ENCODE data around the gene TMEM178B.

The TMEM178B gene

GRCh38 chr7:141439776-141440175 lies 365.9 kb downstream of the TMEM178B start:
- no peaks in the 10 kb centered on the region for H3K27me3 ChIP-seq (ENCODE audit: insufficient read depth, low read depth)
- no peak overlapping the region for H3K4me2 ChIP-seq
- no peak overlapping the region for H3K9ac ChIP-seq
- no peak overlapping the region for H3K27ac ChIP-seq
- no peaks in the 10 kb centered on the region for H3K36me3 ChIP-seq (ENCODE audit: insufficient read depth)
- TF ChIP-seq, protein P1, sequence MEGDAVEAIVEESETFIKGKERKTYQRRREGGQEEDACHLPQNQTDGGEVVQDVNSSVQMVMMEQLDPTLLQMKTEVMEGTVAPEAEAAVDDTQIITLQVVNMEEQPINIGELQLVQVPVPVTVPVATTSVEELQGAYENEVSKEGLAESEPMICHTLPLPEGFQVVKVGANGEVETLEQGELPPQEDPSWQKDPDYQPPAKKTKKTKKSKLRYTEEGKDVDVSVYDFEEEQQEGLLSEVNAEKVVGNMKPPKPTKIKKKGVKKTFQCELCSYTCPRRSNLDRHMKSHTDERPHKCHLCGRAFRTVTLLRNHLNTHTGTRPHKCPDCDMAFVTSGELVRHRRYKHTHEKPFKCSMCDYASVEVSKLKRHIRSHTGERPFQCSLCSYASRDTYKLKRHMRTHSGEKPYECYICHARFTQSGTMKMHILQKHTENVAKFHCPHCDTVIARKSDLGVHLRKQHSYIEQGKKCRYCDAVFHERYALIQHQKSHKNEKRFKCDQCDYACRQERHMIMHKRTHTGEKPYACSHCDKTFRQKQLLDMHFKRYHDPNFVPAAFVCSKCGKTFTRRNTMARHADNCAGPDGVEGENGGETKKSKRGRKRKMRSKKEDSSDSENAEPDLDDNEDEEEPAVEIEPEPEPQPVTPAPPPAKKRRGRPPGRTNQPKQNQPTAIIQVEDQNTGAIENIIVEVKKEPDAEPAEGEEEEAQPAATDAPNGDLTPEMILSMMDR (conservative IDR thresholded peaks at IDR 0.05; ENCODE audit: low read depth, low read length) = no peak
- no peak overlapping the region for H2AFZ ChIP-seq (ENCODE audit: low read depth)
- H3K79me2 ChIP-seq (ENCODE audit: insufficient read depth, low read depth) = no peaks in the 10 kb centered on the region
- no peak overlapping the region for H3K4me3 ChIP-seq (IDR thresholded peaks at IDR 0.05; ENCODE audit: insufficient read depth, low read depth, low read length)
- H4K20me1 ChIP-seq (ENCODE audit: insufficient read depth) = no peaks in the 10 kb centered on the region
- H3K4me1 ChIP-seq (ENCODE audit: low read depth, poor library complexity, severe bottlenecking) = no peaks in the 10 kb centered on the region

GRCh38 chr7:141441837-141442627 lies 368.2 kb downstream of the TMEM178B start:
- H3K79me2 ChIP-seq (ENCODE audit: insufficient read depth, low read depth) = no peaks in the 10 kb centered on the region
- H3K27ac ChIP-seq = no peak overlapping the region
- TF ChIP-seq, protein P1 (conservative IDR thresholded peaks at IDR 0.05; ENCODE audit: low read depth, low read length) = no peak
- no peaks in the 10 kb centered on the region for H3K36me3 ChIP-seq (ENCODE audit: insufficient read depth)
- H3K4me1 ChIP-seq (ENCODE audit: low read depth, poor library complexity, severe bottlenecking) = no peaks in the 10 kb centered on the region
- H3K27me3 ChIP-seq (ENCODE audit: insufficient read depth, low read depth) = no peaks in the 10 kb centered on the region
- no peaks in the 10 kb centered on the region for H4K20me1 ChIP-seq (ENCODE audit: insufficient read depth)
- H2AFZ ChIP-seq (ENCODE audit: low read depth) = no peak overlapping the region
- no peak overlapping the region for H3K4me2 ChIP-seq
- no peak overlapping the region for H3K4me3 ChIP-seq (IDR thresholded peaks at IDR 0.05; ENCODE audit: insufficient read depth, low read depth, low read length)
- H3K9ac ChIP-seq = no peak overlapping the region

DNA sequence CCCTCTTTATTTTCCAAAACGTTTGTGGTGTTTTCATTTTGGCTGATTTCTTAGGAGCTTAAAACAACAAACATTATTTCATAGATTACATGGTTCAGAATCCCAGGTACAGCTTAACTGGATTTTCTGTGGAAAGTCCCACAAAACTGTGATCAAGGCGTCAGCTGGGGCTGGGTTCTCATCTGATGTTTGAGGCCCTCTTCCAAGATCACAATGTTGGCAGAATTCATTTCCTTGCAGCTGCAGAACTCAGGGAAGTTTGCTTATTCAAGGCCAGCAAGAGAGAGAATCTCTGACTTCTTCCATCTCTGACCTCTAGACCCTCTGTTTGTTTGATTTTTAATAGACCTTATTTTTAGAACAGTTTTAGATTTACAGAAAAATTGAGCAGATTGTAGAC lies 368.9 kb downstream of the TMEM178B start:
- Histone ChIP-seq H3K36me3 (ENCODE audit: insufficient read depth) (no peaks in the 10 kb centered on the region), H4K20me1 (ENCODE audit: insufficient read depth) (no peaks in the 10 kb centered on the region), H3K79me2 (ENCODE audit: insufficient read depth, low read depth) (no peaks in the 10 kb centered on the region), H3K4me3 (IDR thresholded peaks at IDR 0.05; ENCODE audit: insufficient read depth, low read depth, low read length) (no peak overlapping the region), H3K27me3 (ENCODE audit: insufficient read depth, low read depth) (no peaks in the 10 kb centered on the region), H3K9ac (no peak overlapping the region), H2AFZ (ENCODE audit: low read depth) (no peak overlapping the region), H3K4me2 (no peak overlapping the region), H3K4me1 (ENCODE audit: low read depth, poor library complexity, severe bottlenecking) (no peaks in the 10 kb centered on the region), H3K27ac (no peak overlapping the region)
- TF ChIP-seq, protein P1 (conservative IDR thresholded peaks at IDR 0.05; ENCODE audit: low read depth, low read length) = no peak

GRCh38 chr7:141444961-141445360 lies 371.1 kb downstream of the TMEM178B start:
- H3K4me2 ChIP-seq = no peak overlapping the region
- H3K4me3 ChIP-seq (IDR thresholded peaks at IDR 0.05; ENCODE audit: insufficient read depth, low read depth, low read length) = no peak overlapping the region
- H3K9ac ChIP-seq = no peak overlapping the region
- H3K36me3 ChIP-seq (ENCODE audit: insufficient read depth) = no peaks in the 10 kb centered on the region
- no peaks in the 10 kb centered on the region for H3K27me3 ChIP-seq (ENCODE audit: insufficient read depth, low read depth)
- H3K79me2 ChIP-seq (ENCODE audit: insufficient read depth, low read depth) = no peaks in the 10 kb centered on the region
- H2AFZ ChIP-seq (ENCODE audit: low read depth) = no peak overlapping the region
- no peak overlapping the region for H3K27ac ChIP-seq
- H3K4me1 ChIP-seq (ENCODE audit: low read depth, poor library complexity, severe bottlenecking) = no peaks in the 10 kb centered on the region
- TF ChIP-seq, protein P1 (conservative IDR thresholded peaks at IDR 0.05; ENCODE audit: low read depth, low read length) = no peak
- H4K20me1 ChIP-seq (ENCODE audit: insufficient read depth) = no peaks in the 10 kb centered on the region
